H1 (cell line): ENCODE results near the gene ADSS1. TPM values are rescaled to one million over a fixed set of nuclear protein-coding genes. Genes with fewer than 3 reads are reported as not detected.

Experiments
- MAX ChIP-seq: IDR thresholded peaks from 2 replicates; pipeline ENCODE4 v1.6.1; 2012; ENCODE audit warnings: inconsistent platforms
- NANOG ChIP-seq: IDR thresholded peaks from 2 replicates; pipeline ENCODE4 v1.6.1; 2011; ENCODE audit warnings: low read length, low read depth, mild to moderate bottlenecking, inconsistent platforms; ENCODE audit not compliant: insufficient read depth, poor library complexity, severe bottlenecking
- RAD21 ChIP-seq, 2 experiments: IDR thresholded peaks in 1 of 2; conservative IDR thresholded peaks in 1 of 2; 2 replicates each; pipeline ENCODE4 v1.6.1; 2011; ENCODE audit warnings: low read depth in 2 of 2, low read length in 2 of 2, improper control_type of control experiment in 1 of 2, inconsistent platforms in 1 of 2, mild to moderate bottlenecking in 1 of 2, moderate library complexity in 1 of 2
- polyA plus RNA-seq, 7 experiments: library from polyadenylated mRNA; depleted of rRNA in 3 of 7; stranded (reverse) in 5 of 7; unstranded in 2 of 7; fragments of >200 nt in 5 of 7; fragments of 200-250 nt in 2 of 7; gene quantifications; 1 replicate in 5 of 7; 2 replicates in 1 of 7; 4 replicates in 1 of 7; pipeline versions ENCODE4 v1.2.1 to v1.2.3, GENCODE V29; 2011 to 2013; ENCODE audit warnings: missing spikeins in 2 of 7, mixed read lengths in 2 of 7
- total RNA-seq: library from RNA; stranded (reverse); fragmentation: NEBNext Ultra II Directional; extraction: Animal tissue kit (Norgen Biotek cat#: 25700); gene quantifications from 2 replicates; pipeline ENCODE4 v1.2.1, GENCODE V29; 2021
- TF ChIP-seq, protein P1 (sequence below): fragments of 300-600 bp; sonication (generic); IDR thresholded peaks from 2 replicates; pipeline ENCODE4 v1.7.1; 2012; ENCODE audit warnings: low read length, moderate library complexity, mild to moderate bottlenecking, inconsistent platforms; ENCODE audit not compliant: insufficient replicate concordance

The ADSS1 gene
- total and polyA plus RNA-seq, 2 of the 8 experiments (the other 6 are each of a cell fraction or from before 2014, with no cell fraction given) = 7.1 to 7.9 TPM

DNA sequence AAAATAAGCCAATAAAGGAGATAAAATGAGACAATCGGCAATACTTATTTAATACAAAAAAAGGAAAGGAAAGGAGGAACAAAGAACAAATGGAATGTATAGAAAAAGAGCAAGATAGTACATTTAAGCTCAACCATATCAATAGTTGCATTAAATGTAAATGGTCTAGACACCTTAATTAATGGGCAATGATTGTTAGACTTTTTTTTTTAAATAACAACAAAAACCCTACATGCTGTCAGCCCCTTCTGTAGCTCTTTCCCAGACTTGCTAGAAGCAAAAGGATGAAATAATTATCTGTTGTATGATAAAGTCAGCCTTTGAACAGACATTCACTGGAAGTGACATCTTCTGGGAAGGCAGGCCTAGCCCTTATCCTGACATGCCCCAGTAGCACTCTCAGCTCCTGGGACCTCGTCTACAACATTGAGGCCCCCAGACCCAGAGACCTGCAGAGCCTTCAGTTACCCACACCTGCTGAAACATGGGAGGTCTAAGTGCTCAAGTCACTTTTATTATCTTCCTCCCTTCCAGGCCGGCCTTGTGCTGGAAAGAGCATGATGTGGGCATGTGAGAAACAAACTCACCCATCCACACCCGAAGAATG lies 42.3 kb downstream of the ADSS1 start (continued):
- TF ChIP-seq, protein P1, sequence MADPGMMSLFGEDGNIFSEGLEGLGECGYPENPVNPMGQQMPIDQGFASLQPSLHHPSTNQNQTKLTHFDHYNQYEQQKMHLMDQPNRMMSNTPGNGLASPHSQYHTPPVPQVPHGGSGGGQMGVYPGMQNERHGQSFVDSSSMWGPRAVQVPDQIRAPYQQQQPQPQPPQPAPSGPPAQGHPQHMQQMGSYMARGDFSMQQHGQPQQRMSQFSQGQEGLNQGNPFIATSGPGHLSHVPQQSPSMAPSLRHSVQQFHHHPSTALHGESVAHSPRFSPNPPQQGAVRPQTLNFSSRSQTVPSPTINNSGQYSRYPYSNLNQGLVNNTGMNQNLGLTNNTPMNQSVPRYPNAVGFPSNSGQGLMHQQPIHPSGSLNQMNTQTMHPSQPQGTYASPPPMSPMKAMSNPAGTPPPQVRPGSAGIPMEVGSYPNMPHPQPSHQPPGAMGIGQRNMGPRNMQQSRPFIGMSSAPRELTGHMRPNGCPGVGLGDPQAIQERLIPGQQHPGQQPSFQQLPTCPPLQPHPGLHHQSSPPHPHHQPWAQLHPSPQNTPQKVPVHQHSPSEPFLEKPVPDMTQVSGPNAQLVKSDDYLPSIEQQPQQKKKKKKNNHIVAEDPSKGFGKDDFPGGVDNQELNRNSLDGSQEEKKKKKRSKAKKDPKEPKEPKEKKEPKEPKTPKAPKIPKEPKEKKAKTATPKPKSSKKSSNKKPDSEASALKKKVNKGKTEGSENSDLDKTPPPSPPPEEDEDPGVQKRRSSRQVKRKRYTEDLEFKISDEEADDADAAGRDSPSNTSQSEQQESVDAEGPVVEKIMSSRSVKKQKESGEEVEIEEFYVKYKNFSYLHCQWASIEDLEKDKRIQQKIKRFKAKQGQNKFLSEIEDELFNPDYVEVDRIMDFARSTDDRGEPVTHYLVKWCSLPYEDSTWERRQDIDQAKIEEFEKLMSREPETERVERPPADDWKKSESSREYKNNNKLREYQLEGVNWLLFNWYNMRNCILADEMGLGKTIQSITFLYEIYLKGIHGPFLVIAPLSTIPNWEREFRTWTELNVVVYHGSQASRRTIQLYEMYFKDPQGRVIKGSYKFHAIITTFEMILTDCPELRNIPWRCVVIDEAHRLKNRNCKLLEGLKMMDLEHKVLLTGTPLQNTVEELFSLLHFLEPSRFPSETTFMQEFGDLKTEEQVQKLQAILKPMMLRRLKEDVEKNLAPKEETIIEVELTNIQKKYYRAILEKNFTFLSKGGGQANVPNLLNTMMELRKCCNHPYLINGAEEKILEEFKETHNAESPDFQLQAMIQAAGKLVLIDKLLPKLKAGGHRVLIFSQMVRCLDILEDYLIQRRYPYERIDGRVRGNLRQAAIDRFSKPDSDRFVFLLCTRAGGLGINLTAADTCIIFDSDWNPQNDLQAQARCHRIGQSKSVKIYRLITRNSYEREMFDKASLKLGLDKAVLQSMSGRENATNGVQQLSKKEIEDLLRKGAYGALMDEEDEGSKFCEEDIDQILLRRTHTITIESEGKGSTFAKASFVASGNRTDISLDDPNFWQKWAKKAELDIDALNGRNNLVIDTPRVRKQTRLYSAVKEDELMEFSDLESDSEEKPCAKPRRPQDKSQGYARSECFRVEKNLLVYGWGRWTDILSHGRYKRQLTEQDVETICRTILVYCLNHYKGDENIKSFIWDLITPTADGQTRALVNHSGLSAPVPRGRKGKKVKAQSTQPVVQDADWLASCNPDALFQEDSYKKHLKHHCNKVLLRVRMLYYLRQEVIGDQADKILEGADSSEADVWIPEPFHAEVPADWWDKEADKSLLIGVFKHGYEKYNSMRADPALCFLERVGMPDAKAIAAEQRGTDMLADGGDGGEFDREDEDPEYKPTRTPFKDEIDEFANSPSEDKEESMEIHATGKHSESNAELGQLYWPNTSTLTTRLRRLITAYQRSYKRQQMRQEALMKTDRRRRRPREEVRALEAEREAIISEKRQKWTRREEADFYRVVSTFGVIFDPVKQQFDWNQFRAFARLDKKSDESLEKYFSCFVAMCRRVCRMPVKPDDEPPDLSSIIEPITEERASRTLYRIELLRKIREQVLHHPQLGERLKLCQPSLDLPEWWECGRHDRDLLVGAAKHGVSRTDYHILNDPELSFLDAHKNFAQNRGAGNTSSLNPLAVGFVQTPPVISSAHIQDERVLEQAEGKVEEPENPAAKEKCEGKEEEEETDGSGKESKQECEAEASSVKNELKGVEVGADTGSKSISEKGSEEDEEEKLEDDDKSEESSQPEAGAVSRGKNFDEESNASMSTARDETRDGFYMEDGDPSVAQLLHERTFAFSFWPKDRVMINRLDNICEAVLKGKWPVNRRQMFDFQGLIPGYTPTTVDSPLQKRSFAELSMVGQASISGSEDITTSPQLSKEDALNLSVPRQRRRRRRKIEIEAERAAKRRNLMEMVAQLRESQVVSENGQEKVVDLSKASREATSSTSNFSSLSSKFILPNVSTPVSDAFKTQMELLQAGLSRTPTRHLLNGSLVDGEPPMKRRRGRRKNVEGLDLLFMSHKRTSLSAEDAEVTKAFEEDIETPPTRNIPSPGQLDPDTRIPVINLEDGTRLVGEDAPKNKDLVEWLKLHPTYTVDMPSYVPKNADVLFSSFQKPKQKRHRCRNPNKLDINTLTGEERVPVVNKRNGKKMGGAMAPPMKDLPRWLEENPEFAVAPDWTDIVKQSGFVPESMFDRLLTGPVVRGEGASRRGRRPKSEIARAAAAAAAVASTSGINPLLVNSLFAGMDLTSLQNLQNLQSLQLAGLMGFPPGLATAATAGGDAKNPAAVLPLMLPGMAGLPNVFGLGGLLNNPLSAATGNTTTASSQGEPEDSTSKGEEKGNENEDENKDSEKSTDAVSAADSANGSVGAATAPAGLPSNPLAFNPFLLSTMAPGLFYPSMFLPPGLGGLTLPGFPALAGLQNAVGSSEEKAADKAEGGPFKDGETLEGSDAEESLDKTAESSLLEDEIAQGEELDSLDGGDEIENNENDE = no peak
- no peak for TF ChIP-seq RAD21 (IDR thresholded peaks at IDR 0.05 in 1 of 2, conservative IDR thresholded peaks at IDR 0.05 in 1 of 2; ENCODE audit: low read depth in 2 of 2, low read length in 2 of 2)
- no peak for TF ChIP-seq MAX
- no peak for TF ChIP-seq NANOG
